ENCODE results near the gene SMOC2.

Gene SMOC2

DNA sequence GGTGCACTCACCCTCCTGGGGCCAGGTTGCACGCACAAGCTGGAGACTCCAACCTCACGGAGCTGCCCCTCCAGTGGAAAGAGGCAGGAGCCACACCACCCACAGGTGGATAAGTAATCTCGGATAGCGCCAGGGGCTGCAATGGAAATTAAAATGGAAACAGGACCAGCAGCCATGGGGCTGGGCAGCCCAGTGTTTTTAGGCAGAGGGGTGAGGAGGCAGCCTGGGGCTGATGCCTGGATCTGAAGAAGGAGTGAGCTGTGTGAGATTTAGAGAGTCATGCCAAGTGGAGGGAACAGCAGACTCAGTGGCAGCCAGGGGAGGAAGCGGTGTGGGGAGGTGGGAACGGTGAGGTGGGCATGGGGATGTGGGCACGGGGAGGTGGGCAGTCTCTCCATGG lies 275.6 kb downstream of the SMOC2 start:
- no peak for DNase-seq

DNA sequence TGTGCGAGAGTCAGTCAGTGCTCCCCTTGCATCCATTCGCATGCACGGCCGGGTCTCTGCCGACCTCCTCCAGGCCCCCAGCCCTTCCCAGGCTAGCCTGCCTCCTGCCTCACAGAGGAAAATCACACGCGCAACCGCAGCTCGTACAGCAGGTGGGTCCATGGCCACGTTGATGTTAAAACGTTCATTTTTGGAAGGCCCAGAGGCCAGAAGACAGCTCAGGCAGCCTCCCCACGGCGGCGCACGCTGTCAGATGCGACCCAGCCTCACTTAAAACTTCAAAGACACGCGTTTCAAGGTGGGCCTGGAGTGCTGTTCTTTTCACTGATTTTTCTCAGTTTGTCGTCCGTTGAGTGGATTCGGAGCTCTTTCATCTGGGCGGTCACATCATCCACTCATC lies 276.5 kb downstream of the SMOC2 start:
- DNase-seq = no peak
